Osteoblast (primary cell): ENCODE measurements around the gene POLR3G. TPM values are rescaled to one million over a fixed set of nuclear protein-coding genes. Genes with fewer than 3 reads are reported as not detected.
A peak's percentile ranks its signal among the peaks of the same experiment; 100 is the strongest.

ENCODE experiments used
- DNase-seq: peaks from one replicate; pipeline ENCODE4 v3.0.0; 2011; ENCODE audit warnings: low spot score, mixed read lengths; ENCODE audit not compliant: insufficient read length; ENCODE audit errors: missing footprints
- H2AFZ ChIP-seq: 2 replicates; pipeline ENCODE4 v1.6.0; 2011; ENCODE audit warnings: mild to moderate bottlenecking, low read length
- H3K27ac ChIP-seq: 2 replicates; pipeline ENCODE4 v1.5.1; 2011; ENCODE audit warnings: mild to moderate bottlenecking, low read depth, low read length, moderate library complexity
- H3K27me3 ChIP-seq: 2 replicates; pipeline ENCODE4 v1.6.0; 2012; ENCODE audit warnings: mild to moderate bottlenecking, control low read depth, inconsistent platforms, low read length, moderate library complexity; ENCODE audit not compliant: insufficient read depth
- H3K36me3 ChIP-seq: 2 replicates; pipeline ENCODE4 v1.5.1; 2011; ENCODE audit warnings: mild to moderate bottlenecking, low read length, control low read depth, moderate library complexity; ENCODE audit not compliant: insufficient read depth
- H3K4me1 ChIP-seq: 2 replicates; pipeline ENCODE4 v1.5.1; 2011; ENCODE audit warnings: mild to moderate bottlenecking, low read length, control low read depth, moderate library complexity; ENCODE audit not compliant: insufficient read depth
- H3K4me2 ChIP-seq: 2 replicates; pipeline ENCODE4 v1.6.0; 2011; ENCODE audit warnings: mild to moderate bottlenecking, low read length; ENCODE audit not compliant: insufficient read depth
- H3K4me3 ChIP-seq: fragments of 200-600 bp; sonication (generic); 3 replicates; pipeline ENCODE4 v1.5.1; 2012; ENCODE audit warnings: mild to moderate bottlenecking, low read length, inconsistent platforms; ENCODE audit not compliant: insufficient read depth
- H3K79me2 ChIP-seq: 2 replicates; pipeline ENCODE4 v1.6.0; 2012; ENCODE audit warnings: mild to moderate bottlenecking, low read length, control low read depth, inconsistent platforms; ENCODE audit not compliant: insufficient read depth
- H3K9me3 ChIP-seq: 2 replicates; pipeline ENCODE4 v1.5.1; 2011; ENCODE audit warnings: low read depth, low read length, control low read depth
- H4K20me1 ChIP-seq: 2 replicates; pipeline ENCODE4 v1.6.0; 2012; ENCODE audit warnings: mild to moderate bottlenecking, low read length, control low read depth; ENCODE audit not compliant: insufficient read depth
- CTCF ChIP-seq: IDR thresholded peaks from 2 replicates; pipeline ENCODE4 v1.5.1; 2011; ENCODE audit warnings: mild to moderate bottlenecking, low read depth, low read length, moderate library complexity; ENCODE audit errors: extremely low read depth
- total RNA-seq: library from RNA; depleted of rRNA; stranded (reverse); fragments of >200 nt; gene quantifications from 2 replicates; pipeline ENCODE4 v1.2.3, GENCODE V29; 2012

The POLR3G gene
- total RNA-seq, 1 donor, result 3.6 TPM

GRCh38 chr5:90440644-90441043, 34.0 kb upstream of the POLR3G start:
- TF ChIP-seq CTCF, result no peak
- H4K20me1 ChIP-seq, result no peaks in the 10 kb centered on the region
- H3K4me2 ChIP-seq, result peak overlapping the region; percentile 79

GRCh38 chr5:90446961-90447360, 27.7 kb upstream of the POLR3G start:
- no peak overlapping the region for H3K4me3 ChIP-seq
- H2AFZ ChIP-seq, result no peak overlapping the region
- no peaks in the 10 kb centered on the region for H3K79me2 ChIP-seq
- H3K4me2 ChIP-seq, result no peak overlapping the region
- DNase-seq, result no peak
- no peaks in the 10 kb centered on the region for H3K36me3 ChIP-seq
- no peaks in the 10 kb centered on the region for H3K27me3 ChIP-seq
- H3K9me3 ChIP-seq, result no peaks in the 10 kb centered on the region
- TF ChIP-seq CTCF, result no peak
- no peaks in the 10 kb centered on the region for H3K4me1 ChIP-seq
- no peaks in the 10 kb centered on the region for H4K20me1 ChIP-seq
- H3K27ac ChIP-seq, result no peak overlapping the region

More at GRCh38 chr5:90440644-90441043, 34.0 kb upstream of the POLR3G start:
- Histone ChIP-seq H3K9me3 (no peaks in the 10 kb centered on the region), H3K79me2 (no peaks in the 10 kb centered on the region), H2AFZ (peak overlapping the region; percentile 58), H3K27ac (no peak overlapping the region), H3K4me3 (no peak overlapping the region), H3K36me3 (no peaks in the 10 kb centered on the region), H3K27me3 (no peaks in the 10 kb centered on the region), H3K4me1 (no peaks in the 10 kb centered on the region)
- DNase-seq, result no peak

- Histone ChIP-seq H3K79me2 (peaks cover 6% of the 10 kb centered on the region), H3K4me3 (no peak overlapping the region), H3K9me3 (no peaks in the 10 kb centered on the region), H3K36me3 (no peaks in the 10 kb centered on the region), H2AFZ (no peak overlapping the region), H3K27ac (no peak overlapping the region), H3K4me1 (no peaks in the 10 kb centered on the region), H3K27me3 (no peaks in the 10 kb centered on the region), H4K20me1 (no peaks in the 10 kb centered on the region), H3K4me2 (no peak overlapping the region)
- TF ChIP-seq CTCF, result no peak
- DNase-seq, result no peak
These were observed 13.4 kb upstream of the POLR3G start for GRCh38 chr5:90461288-90461687.

- Histone ChIP-seq H3K4me3 (peak overlapping the region; percentile 98), H3K36me3 (no peaks in the 10 kb centered on the region), H3K27me3 (no peaks in the 10 kb centered on the region), H4K20me1 (no peaks in the 10 kb centered on the region), H3K4me2 (peak overlapping the region; percentile 99), H3K27ac (no peak overlapping the region), H3K79me2 (peaks cover 33% of the 10 kb centered on the region), H3K4me1 (peaks cover 18% of the 10 kb centered on the region), H3K9me3 (no peaks in the 10 kb centered on the region), H2AFZ (peak overlapping the region; percentile 98)
- no peak for TF ChIP-seq CTCF
- no peak for DNase-seq
These were observed 1.8 kb upstream of the POLR3G start for GRCh38 chr5:90472783-90473395.
